Stimulated activated memory B cell treated with anti-CD40 and anti-IgM and Interleukin-4, amounts not matched to agents 10 μg/mL and 1 μg/mL and 100 μg/mL, for 72 hours (primary cell): Measurements from ENCODE around the gene UQCRQ.

Experiments
- ATAC-seq: fragments of 150-1000 bp; cut with Tn5 transposase; 2 replicates; pipeline ENCODE4 v1.10.0; 2021
- H3K27ac Mint-ChIP-seq: one replicate; pipeline ENCODE4 v1.8.0; 2022; ENCODE audit warnings: mild to moderate bottlenecking, mixed read lengths
- H3K27me3 Mint-ChIP-seq: one replicate; pipeline ENCODE4 v1.8.0; 2022; ENCODE audit warnings: mixed read lengths
- H3K36me3 Mint-ChIP-seq: one replicate; pipeline ENCODE4 v1.8.0; 2022; ENCODE audit warnings: mixed read lengths
- H3K4me1 Mint-ChIP-seq: one replicate; pipeline ENCODE4 v1.8.0; 2022; ENCODE audit warnings: mixed read lengths
- H3K4me3 Mint-ChIP-seq: one replicate; pipeline ENCODE4 v1.8.0; 2022; ENCODE audit warnings: mild to moderate bottlenecking, moderate library complexity, mixed read lengths
- H3K9me3 Mint-ChIP-seq: one replicate; pipeline ENCODE4 v1.8.0; 2022; ENCODE audit warnings: mixed read lengths

UQCRQ gene

DNA sequence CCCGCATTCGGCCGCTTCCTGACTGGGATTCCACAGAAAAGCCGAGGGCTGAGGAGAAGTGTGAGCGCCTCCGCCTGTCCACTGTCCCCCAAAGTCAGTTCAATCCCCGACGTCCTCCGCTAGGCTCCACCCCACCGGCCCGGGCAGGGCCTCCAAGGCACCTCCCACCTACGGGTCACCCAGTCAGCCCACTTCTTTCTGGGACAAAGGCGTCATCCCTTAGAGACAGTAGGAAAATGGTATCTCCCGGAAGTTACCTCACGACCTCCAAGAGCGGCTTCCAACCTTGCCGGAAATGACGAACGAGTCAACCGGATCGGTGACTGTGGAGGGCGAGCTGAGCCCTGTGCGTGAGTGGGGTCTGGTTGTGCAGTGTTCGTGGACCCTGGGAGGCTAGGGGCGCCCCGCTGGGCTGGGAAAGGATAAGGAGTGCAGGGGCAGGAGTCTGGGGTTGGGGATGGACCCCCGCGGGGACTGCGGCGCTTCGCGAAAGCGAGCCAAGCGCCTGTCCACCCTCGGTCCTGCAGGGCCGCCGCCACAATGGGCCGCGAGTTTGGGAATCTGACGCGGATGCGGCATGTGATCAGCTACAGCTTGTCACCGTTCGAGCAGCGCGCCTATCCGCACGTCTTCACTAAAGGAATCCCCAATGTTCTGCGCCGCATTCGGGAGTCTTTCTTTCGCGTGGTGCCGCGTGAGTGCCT lies at the start of gene UQCRQ, which contains the start of gene GDF9:
UQCRQ (plus strand) TSS at position 301 of the 704 bp plus-strand sequence; CDS start at position 541, 240 bp downstream.
GDF9 (minus strand) TSS at position 128 of the 704 bp plus-strand sequence. CDS start 1,936 bp downstream, outside the sequence.
- ATAC-seq, result peak; percentile 100
- no peaks in the 10 kb centered on the region for H3K9me3 Mint-ChIP-seq
- peaks cover 5% of the 10 kb centered on the region for H3K36me3 Mint-ChIP-seq
- peak within 1 kb of the TSS; percentile 95 for H3K27ac Mint-ChIP-seq
- no peaks in the 10 kb centered on the region for H3K27me3 Mint-ChIP-seq
- peak within 1 kb of the TSS; percentile 96 for H3K4me3 Mint-ChIP-seq
- H3K4me1 Mint-ChIP-seq, result peaks cover 23% of the 10 kb centered on the region

DNA sequence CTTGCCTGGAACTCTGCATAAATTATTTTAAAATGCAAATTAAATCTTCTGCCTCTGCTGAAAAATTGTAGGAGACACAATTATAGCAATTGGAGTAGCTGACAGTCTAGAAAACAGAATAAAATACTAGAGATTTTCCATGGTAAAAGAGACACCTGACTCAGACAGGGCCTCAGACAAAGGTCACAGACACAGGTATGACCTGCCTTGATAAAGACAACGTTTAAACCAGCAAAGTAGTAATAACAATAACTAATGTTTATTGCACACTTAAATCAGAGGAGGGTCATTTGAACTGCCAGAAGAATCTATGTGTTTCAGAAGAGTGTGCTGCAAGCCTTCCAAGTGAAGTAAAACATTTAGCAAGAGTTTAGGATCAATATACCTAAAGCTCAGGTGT lies 49.4 kb upstream of the UQCRQ start:
- H3K4me3 Mint-ChIP-seq, result no peak overlapping the region

DNA sequence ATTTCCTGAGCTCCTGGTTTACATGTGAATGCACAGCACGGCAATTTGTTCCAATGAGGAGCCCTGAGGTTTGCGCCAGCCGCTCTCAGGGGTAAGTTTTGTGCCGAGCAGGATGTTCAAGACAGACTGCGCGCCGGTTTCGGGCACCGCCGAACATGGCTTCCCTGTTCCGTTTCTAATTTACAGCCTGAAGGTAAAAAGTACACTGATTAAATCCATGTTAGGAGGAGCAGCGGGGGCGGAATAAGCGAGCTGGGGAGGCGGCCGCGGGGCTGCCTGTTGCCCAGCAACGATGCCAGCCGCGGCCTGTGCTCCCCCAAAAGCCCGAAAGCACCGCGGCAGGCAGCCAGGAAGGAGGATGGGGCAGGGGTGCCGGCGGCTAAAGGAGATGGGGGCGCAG lies 47.0 kb upstream of the UQCRQ start:
- peak overlapping the region; percentile 60 for H3K4me3 Mint-ChIP-seq
- no peaks in the 10 kb centered on the region for H3K36me3 Mint-ChIP-seq
- peak overlapping the region; percentile 57 for H3K27ac Mint-ChIP-seq
- H3K4me1 Mint-ChIP-seq, result peaks cover 29% of the 10 kb centered on the region
- H3K27me3 Mint-ChIP-seq, result peaks cover 45% of the 10 kb centered on the region
- ATAC-seq, result no peak
- no peaks in the 10 kb centered on the region for H3K9me3 Mint-ChIP-seq

More for the DNA sequence above, 49.4 kb upstream of the UQCRQ start:
- no peak for ATAC-seq
- Mint-ChIP-seq H3K36me3 (no peaks in the 10 kb centered on the region), H3K9me3 (no peaks in the 10 kb centered on the region), H3K4me1 (peaks cover 28% of the 10 kb centered on the region), H3K27ac (no peak overlapping the region), H3K27me3 (peaks cover 35% of the 10 kb centered on the region)

DNA sequence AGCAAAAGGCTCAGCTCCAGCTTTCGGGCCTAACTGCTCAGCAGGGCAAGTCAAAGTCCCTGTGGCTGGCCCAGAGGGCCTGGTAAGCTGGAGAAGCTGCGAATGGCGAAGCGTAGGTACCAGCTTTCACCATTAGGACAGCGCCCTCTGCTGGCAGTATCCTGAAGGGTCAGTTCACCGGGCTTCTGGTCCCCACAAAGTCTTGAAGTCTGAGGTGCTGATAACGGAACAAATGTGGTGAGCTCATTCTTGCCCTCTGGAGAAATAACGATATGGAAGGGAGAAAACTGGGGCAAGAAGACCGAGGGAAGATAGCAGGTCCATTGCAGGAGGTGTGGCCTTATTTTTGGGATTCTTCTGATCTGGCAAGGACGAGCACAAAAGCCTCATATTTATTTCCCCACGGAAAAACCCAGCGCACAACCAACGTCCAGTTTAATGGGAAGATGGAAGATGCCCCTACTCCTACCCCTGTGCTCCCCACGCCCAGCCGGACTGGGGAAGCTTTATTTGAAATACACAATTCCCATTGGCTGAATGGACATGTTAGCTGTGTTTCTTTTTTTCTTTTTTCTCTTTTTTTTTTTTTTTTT lies 46.2 kb upstream of the UQCRQ start:
- H3K9me3 Mint-ChIP-seq, result no peaks in the 10 kb centered on the region
- no peaks in the 10 kb centered on the region for H3K36me3 Mint-ChIP-seq
- ATAC-seq, result peak; percentile 88
- H3K27ac Mint-ChIP-seq, result no peak overlapping the region
- H3K4me3 Mint-ChIP-seq, result no peak overlapping the region
- peaks cover 29% of the 10 kb centered on the region for H3K4me1 Mint-ChIP-seq
- H3K27me3 Mint-ChIP-seq, result peaks cover 53% of the 10 kb centered on the region

DNA sequence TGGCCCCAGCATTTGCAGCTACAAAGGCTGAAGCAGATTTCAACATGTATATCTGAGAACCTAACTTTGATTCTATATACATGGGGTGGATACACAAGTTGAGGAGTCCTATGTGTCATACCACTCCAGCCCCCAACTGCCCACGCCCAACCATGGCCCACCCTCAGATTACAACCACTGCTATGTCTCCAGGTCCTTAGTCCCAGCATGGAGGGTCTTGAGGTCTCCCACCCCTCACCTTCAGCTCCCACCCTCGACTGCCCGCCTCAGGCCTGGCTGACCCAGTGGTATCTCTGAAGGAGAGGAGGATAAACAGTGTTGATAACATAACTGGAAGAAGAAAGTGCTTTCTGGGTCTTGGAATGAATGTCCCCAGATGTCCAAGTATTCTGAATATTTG lies 45.1 kb upstream of the UQCRQ start:
- Mint-ChIP-seq H3K4me1 (peaks cover 29% of the 10 kb centered on the region), H3K9me3 (no peaks in the 10 kb centered on the region), H3K4me3 (no peak overlapping the region), H3K27me3 (peaks cover 61% of the 10 kb centered on the region), H3K27ac (no peak overlapping the region), H3K36me3 (no peaks in the 10 kb centered on the region)
- ATAC-seq, result no peak

DNA sequence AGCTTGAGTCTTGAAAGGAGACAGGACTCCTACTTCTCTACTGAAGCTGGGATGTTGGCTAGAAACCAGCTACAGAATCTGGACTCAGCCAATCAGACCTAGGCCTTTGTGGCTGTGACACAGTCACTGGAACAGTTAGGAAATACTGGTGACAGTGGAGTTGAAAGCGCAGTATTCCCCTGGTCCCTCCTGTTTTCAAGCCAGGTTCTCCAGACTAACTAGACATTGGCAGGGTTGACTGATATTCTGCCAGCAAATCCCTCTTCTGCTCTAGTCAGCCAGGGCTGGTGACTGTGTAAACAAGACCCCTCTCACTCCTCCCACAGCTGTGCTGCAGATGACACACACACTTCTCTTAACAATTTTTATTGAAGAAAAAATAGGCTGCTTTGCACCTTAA lies 44.7 kb upstream of the UQCRQ start:
- no peaks in the 10 kb centered on the region for H3K9me3 Mint-ChIP-seq
- no peak overlapping the region for H3K4me3 Mint-ChIP-seq
- H3K4me1 Mint-ChIP-seq, result peaks cover 29% of the 10 kb centered on the region
- H3K36me3 Mint-ChIP-seq, result no peaks in the 10 kb centered on the region
- ATAC-seq, result no peak
- no peak overlapping the region for H3K27ac Mint-ChIP-seq
- peaks cover 66% of the 10 kb centered on the region for H3K27me3 Mint-ChIP-seq

DNA sequence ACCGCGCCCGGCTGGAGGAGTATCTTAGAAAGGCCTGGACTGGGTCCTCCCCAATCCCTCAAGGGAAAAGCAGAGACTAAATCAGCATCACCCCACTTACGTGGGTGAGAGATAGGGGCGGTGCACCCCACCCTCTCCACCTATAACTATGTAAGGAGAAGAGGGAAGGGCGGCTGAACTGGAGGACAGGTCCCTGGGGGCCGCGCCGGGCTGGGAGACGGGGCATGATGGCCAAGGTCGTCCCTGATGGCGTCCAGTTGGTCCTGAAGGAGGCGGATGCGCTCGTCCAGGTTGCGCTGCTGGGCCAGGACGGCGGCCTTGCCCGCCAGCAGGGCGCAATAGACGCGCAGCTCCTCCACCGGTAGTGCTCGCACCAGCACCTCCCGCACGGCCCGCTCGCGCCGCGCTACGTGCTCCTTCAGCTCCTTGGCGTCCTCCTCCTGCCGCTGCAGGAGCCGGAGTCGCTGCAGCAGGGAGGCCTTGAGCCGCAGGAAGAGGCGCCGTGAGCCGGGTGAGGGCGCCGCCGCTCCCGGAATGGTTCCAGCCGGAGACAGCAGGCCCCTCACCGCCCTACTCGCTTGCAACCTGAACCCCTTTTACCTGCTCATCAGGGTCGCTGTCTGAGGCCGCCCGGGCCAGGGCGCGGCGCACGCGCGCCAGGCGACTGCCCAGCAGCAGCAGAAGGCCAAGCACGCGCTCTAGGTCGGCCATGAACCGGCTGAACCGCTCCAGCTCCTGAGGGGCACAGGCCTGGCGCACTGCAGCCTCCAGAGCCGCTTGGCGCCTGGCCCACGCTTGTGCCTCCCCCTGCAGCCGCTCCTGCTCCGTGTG lies 43.6 kb upstream of the UQCRQ start:
- Mint-ChIP-seq H3K4me3 (peak overlapping the region; percentile 63), H3K27me3 (peaks cover 76% of the 10 kb centered on the region), H3K27ac (no peak overlapping the region), H3K4me1 (peaks cover 29% of the 10 kb centered on the region), H3K36me3 (no peaks in the 10 kb centered on the region), H3K9me3 (no peaks in the 10 kb centered on the region)
- no peak for ATAC-seq

DNA sequence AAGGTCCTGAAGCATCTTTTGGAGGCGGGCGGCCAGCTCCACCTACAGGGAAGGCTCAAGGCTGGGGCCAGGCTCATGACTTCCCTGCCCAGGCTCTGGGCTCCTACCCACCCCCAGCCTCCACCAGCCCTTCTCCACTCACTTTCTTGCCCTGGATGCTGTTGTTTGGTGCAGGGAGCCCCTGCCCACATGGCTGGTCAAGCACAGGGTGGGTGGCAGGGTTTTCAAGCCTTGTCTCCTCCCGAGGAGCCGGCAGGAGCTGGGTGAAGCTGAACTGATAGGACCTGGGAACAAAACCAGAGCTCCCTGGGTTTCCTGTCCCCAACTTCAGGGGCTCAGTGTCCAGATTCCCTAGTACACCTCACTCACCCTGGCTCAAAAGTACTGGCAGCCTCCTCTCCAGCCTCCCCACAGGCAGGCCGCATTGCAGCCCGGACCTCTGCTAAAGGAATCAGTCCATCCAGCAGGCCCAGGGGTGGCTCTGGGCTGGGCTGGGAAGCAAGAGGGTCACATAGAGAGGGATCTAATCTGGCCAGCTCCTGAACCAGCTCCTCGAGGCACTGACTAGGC lies 42.9 kb upstream of the UQCRQ start:
- Mint-ChIP-seq H3K9me3 (no peaks in the 10 kb centered on the region), H3K27me3 (peaks cover 82% of the 10 kb centered on the region), H3K4me3 (peak overlapping the region; percentile 63), H3K36me3 (no peaks in the 10 kb centered on the region), H3K27ac (no peak overlapping the region), H3K4me1 (peaks cover 29% of the 10 kb centered on the region)
- ATAC-seq, result no peak

DNA sequence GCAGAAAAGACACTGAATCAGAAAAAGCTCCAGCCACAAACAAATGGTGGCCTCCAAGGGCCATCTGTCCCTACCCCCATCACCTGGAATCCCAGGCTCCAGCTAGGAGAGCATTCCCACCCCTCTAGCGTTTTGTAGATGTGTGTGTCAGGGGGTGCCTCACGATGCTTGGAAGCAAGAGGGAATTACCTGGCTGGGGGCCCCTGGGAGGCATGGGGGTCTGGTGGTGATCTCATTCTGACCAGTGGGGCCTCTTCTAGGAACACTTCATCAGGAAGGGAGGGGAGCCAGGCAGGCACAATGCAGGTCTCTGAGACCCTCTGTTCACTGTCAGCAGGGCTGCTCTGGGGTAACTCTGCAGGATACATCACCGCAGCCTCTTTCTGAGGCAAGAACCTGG lies 42.0 kb upstream of the UQCRQ start:
- no peaks in the 10 kb centered on the region for H3K36me3 Mint-ChIP-seq
- no peaks in the 10 kb centered on the region for H3K9me3 Mint-ChIP-seq
- no peak for ATAC-seq
- peaks cover 81% of the 10 kb centered on the region for H3K27me3 Mint-ChIP-seq
- H3K27ac Mint-ChIP-seq, result no peak overlapping the region
- H3K4me1 Mint-ChIP-seq, result peaks cover 30% of the 10 kb centered on the region
- no peak overlapping the region for H3K4me3 Mint-ChIP-seq

DNA sequence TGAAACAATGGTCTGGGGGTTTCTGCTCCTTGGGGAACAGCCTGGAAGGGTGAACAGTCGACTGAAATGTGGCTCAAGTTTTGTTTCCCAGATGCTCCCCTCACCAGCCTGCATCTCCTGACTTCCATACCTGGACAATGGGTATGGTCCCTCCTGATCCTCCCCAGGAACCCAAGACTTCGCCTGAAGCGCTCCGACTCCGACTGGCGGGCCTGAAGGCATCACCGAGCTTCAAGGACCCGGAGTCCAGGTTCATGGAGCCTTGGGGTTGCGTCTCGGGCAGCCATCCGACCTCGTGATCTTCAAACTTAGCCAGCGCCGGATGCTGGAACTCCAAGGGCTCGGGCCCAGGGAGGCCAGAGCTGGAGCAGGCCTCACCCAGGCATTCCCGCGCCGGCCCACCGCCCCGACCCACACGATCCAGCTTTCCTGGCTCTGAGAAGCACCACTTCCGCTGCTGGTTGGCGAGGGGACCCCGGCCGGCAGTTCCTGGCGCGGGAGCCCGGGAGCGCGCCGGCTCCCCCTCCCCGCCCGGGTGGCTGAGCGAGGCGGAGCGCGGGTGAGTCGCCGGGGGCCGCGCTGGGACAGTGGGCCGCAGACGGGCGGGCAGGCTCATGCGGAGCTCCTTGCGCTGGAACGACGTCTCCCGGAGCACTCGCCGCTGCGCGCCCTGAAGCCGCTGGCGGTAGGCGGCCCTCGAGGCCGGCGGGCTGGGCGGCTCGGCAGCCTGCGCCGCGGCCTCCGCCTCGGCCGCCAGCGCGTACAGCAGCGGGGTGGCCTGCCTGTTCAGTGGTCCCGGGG lies 41.2 kb upstream of the UQCRQ start:
- peaks cover 80% of the 10 kb centered on the region for H3K27me3 Mint-ChIP-seq

DNA sequence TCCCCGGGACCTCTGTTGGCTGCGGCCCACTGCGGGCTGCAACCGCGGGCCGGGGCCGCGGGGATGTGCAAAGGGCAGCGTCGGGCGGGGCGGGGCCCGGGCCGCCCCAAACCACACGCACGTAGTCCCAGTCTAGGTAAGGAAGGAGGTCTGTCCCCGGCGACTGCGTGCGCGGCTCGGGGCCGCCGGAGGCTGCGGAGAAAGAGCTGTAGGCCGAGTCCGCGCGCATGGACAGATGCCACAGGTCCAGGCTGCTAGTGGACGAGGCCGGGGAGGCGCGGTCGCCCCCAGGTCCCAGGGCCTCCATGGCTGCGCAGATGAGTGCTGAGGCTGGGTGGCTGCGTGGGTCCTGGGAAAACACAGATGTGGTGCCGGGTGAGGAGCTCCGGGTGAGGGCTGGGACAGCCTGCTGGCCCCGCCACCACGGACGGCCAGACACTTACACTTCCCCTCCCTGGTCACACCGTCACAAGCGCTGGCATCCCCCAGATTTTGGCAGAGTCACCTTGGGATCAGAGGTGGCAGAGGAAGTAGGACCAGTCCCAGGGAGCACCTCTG lies 40.5 kb upstream of the UQCRQ start:
- no peak overlapping the region for H3K27ac Mint-ChIP-seq
- ATAC-seq, result no peak
- no peaks in the 10 kb centered on the region for H3K9me3 Mint-ChIP-seq
- H3K4me3 Mint-ChIP-seq, result peak overlapping the region; percentile 25
- peaks cover 77% of the 10 kb centered on the region for H3K27me3 Mint-ChIP-seq
- no peaks in the 10 kb centered on the region for H3K36me3 Mint-ChIP-seq
- H3K4me1 Mint-ChIP-seq, result peaks cover 25% of the 10 kb centered on the region

More for the DNA sequence above, 41.2 kb upstream of the UQCRQ start:
- H3K36me3 Mint-ChIP-seq, result no peaks in the 10 kb centered on the region
- no peak for ATAC-seq
- H3K27ac Mint-ChIP-seq, result no peak overlapping the region
- no peak overlapping the region for H3K4me3 Mint-ChIP-seq
- H3K4me1 Mint-ChIP-seq, result peaks cover 28% of the 10 kb centered on the region
- no peaks in the 10 kb centered on the region for H3K9me3 Mint-ChIP-seq

DNA sequence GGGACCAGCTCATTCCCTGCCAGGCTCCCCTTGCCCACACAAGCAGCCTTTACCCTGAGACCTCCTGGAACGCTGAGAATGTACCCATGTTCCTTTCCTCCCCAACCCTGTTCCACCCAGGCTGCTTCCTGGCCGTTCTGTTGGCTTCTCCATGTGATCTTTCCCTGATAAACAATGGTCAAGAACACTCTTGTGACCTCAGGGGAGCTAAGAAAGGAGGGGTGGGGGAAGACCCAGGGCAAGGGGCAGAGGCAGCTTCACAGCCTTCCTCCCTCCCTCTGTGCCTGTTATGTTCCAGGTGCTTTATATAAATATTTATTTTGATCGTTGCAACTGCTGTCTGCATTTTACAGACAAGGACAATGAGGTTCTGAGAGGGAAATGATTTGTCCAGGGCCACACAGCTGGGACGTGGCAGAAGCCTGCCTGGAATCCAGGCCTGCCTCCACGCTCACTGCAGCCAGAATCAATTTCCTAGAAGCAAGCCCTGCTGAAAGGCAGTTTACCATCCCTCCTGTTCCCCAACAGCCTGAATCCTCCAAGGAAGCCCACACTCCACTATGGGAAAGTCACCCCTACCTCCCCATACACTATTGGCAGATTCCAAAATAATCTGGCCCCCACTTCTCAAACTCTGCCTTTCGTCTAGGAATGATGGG lies 39.9 kb upstream of the UQCRQ start:
- H3K4me1 Mint-ChIP-seq, result peaks cover 32% of the 10 kb centered on the region
- no peaks in the 10 kb centered on the region for H3K36me3 Mint-ChIP-seq
- H3K4me3 Mint-ChIP-seq, result no peak overlapping the region
- no peak for ATAC-seq
- no peaks in the 10 kb centered on the region for H3K9me3 Mint-ChIP-seq
- H3K27ac Mint-ChIP-seq, result no peak overlapping the region
- peaks cover 84% of the 10 kb centered on the region for H3K27me3 Mint-ChIP-seq

DNA sequence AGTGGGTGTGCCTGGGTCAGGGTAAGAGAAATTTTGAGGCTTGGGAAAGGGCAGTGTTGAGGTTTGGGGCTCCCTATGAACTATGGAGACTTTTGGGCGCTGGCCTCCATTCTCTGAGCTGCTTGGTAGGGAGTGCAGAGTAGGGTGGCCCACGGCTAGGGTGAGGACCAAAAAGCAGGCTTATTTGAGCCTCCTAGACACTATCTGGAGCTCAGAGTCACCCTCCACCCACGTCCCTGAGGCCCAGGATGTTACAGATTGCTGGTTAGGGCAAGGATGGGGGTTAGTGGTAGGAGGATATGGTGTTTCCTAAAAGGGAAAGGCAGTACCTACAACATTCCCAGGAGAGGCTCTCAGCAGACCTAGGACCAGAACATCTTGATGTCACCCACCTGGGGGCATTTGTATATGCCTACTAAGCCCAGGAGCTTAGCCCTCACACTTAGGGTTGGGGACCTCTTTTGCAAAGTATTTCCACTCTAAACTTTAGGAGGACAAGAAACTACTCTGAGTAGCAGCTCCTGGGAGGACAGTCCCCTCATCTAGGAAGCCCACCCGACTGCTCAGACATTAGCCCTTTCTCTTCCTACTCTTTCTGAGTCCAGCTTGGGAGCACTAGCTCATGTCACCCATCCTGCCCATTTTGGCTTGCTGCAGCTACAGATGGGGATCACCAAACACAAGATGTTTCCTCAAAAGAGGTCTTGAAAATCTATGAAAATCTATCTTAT lies 38.3 kb upstream of the UQCRQ start:
- ATAC-seq, result no peak
- H3K4me1 Mint-ChIP-seq, result peaks cover 29% of the 10 kb centered on the region
- no peaks in the 10 kb centered on the region for H3K9me3 Mint-ChIP-seq
- H3K27me3 Mint-ChIP-seq, result peaks cover 74% of the 10 kb centered on the region
- H3K4me3 Mint-ChIP-seq, result no peak overlapping the region
- no peaks in the 10 kb centered on the region for H3K36me3 Mint-ChIP-seq
- no peak overlapping the region for H3K27ac Mint-ChIP-seq
